MM.1S (cell line): ENCODE results near the gene TMEM218.

Experiments used
- DNase-seq: peaks from one replicate; pipeline ENCODE4 v3.0.0-alpha.2; 2015
- H2AFZ ChIP-seq: fragments of 300-600 bp; sonication (generic); 2 replicates; pipeline ENCODE4 v1.6.0; 2016; ENCODE audit warnings: antibody characterized with exemption, low read length
- H3F3A ChIP-seq: fragments of 300-600 bp; sonication (generic); 2 replicates; pipeline ENCODE4 v1.6.1; 2016; ENCODE audit warnings: mild to moderate bottlenecking, antibody characterized with exemption, low read length, moderate library complexity, mixed read lengths; ENCODE audit not compliant: insufficient read depth
- H3K27ac ChIP-seq: fragments of 300-600 bp; sonication (generic); 2 replicates; pipeline ENCODE4 v1.5.1; 2016; ENCODE audit warnings: mild to moderate bottlenecking, low read length
- H3K27me3 ChIP-seq: fragments of 300-600 bp; sonication (generic); replicated peaks from 2 replicates; pipeline ENCODE4 v1.6.0; 2016; ENCODE audit warnings: low read length; ENCODE audit not compliant: insufficient read depth
- H3K36me3 ChIP-seq: fragments of 300-600 bp; sonication (generic); replicated peaks from 2 replicates; pipeline ENCODE4 v1.6.1; 2016; ENCODE audit warnings: mild to moderate bottlenecking, low read length, mixed read lengths; ENCODE audit not compliant: insufficient read depth
- H3K4me1 ChIP-seq: fragments of 300-600 bp; sonication (generic); 2 replicates; pipeline ENCODE4 v1.6.1; 2016; ENCODE audit warnings: low read length, mixed read lengths
- H3K4me2 ChIP-seq: fragments of 300-600 bp; sonication (generic); 2 replicates; pipeline ENCODE4 v1.6.0; 2016; ENCODE audit warnings: low read depth, low read length
- H3K4me3 ChIP-seq: fragments of 300-600 bp; sonication (generic); 2 replicates; pipeline ENCODE4 v1.5.1; 2016; ENCODE audit warnings: low read length, mixed read lengths
- H3K79me2 ChIP-seq: fragments of 300-600 bp; sonication (generic); 2 replicates; pipeline ENCODE4 v1.6.1; 2016; ENCODE audit warnings: mixed run types, low read length, mixed read lengths
- H3K9ac ChIP-seq: fragments of 300-600 bp; sonication (generic); 2 replicates; pipeline ENCODE4 v1.6.1; 2016; ENCODE audit warnings: low read length, mixed read lengths
- H3K9me2 ChIP-seq: fragments of 300-600 bp; sonication (generic); replicated peaks from 2 replicates; pipeline ENCODE4 v1.6.1; 2016; ENCODE audit warnings: mild to moderate bottlenecking, low read length, mixed read lengths; ENCODE audit not compliant: insufficient read depth
- H3K9me3 ChIP-seq: fragments of 300-600 bp; sonication (generic); replicated peaks from 2 replicates; pipeline ENCODE4 v1.6.1; 2016; ENCODE audit warnings: mild to moderate bottlenecking, low read length, mixed read lengths; ENCODE audit not compliant: insufficient read depth
- H4K20me1 ChIP-seq: fragments of 300-600 bp; sonication (generic); 2 replicates; pipeline ENCODE4 v1.6.1; 2016; ENCODE audit warnings: mild to moderate bottlenecking, low read length, moderate library complexity, mixed read lengths; ENCODE audit not compliant: insufficient read depth
- EZH2 ChIP-seq: fragments of 300-600 bp; sonication (generic); optimal IDR thresholded peaks from 2 replicates; pipeline ENCODE3; 2017; ENCODE audit warnings: low read depth, mild to moderate bottlenecking, antibody characterized with exemption, low read length, mixed read lengths
- EZH2phosphoT487 ChIP-seq: fragments of 300-600 bp; sonication (generic); IDR thresholded peaks from 2 replicates; pipeline ENCODE4 v1.6.1; 2018; ENCODE audit warnings: antibody characterized with exemption, low read length
- TF ChIP-seq, protein P1 (sequence below): fragments of 300-600 bp; sonication (generic); IDR thresholded peaks from 2 replicates; pipeline ENCODE4 v1.5.1; 2016; ENCODE audit warnings: antibody characterized with exemption, low read length, mixed read lengths

The TMEM218 gene

DNA sequence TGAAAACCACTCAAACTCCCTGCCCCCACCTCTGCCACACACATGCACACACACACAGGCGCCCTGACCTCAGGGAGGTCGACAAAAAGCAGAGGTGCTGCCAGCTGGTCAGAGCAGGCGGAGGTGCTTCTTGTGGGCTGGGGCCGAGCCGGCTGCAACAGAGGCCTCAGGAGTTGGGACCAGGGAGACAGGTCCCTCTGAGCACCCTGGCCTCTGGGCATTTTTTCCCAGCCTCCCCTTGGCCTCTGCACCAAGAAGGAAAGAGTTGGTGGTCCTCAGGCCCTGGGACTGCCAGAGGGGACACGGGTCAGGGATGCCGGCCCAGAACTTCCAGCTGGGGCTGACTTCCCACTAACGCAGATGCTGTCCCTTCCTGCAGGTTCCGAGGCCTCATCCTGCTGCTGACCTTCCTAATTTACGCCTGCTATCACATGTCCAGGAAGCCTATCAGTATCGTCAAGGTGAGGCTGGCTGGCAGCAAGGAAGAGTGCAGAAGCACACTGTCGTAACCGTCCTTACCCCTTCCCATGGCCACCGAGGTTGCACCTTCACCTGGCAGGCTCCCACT lies 35.0 kb downstream of the TMEM218 start:
- Histone ChIP-seq H3K79me2 (no peaks in the 10 kb centered on the region), H3F3A (peaks cover 11% of the 10 kb centered on the region; the same call in 1 of the 2 replicates), H3K9me2 (no peaks in the 10 kb centered on the region), H4K20me1 (no peaks in the 10 kb centered on the region), H3K27ac (no peak overlapping the region), H3K9ac (no peak overlapping the region), H2AFZ (no peak overlapping the region), H3K9me3 (no peaks in the 10 kb centered on the region), H3K4me2 (no peak overlapping the region), H3K4me3 (no peak overlapping the region), H3K27me3 (no peaks in the 10 kb centered on the region), H3K36me3 (no peaks in the 10 kb centered on the region), H3K4me1 (peaks cover 20% of the 10 kb centered on the region)
- DNase-seq: no peak
- TF ChIP-seq EZH2: no peak
- TF ChIP-seq, protein P1, sequence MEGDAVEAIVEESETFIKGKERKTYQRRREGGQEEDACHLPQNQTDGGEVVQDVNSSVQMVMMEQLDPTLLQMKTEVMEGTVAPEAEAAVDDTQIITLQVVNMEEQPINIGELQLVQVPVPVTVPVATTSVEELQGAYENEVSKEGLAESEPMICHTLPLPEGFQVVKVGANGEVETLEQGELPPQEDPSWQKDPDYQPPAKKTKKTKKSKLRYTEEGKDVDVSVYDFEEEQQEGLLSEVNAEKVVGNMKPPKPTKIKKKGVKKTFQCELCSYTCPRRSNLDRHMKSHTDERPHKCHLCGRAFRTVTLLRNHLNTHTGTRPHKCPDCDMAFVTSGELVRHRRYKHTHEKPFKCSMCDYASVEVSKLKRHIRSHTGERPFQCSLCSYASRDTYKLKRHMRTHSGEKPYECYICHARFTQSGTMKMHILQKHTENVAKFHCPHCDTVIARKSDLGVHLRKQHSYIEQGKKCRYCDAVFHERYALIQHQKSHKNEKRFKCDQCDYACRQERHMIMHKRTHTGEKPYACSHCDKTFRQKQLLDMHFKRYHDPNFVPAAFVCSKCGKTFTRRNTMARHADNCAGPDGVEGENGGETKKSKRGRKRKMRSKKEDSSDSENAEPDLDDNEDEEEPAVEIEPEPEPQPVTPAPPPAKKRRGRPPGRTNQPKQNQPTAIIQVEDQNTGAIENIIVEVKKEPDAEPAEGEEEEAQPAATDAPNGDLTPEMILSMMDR: no peak
- no peak for TF ChIP-seq EZH2phosphoT487

DNA sequence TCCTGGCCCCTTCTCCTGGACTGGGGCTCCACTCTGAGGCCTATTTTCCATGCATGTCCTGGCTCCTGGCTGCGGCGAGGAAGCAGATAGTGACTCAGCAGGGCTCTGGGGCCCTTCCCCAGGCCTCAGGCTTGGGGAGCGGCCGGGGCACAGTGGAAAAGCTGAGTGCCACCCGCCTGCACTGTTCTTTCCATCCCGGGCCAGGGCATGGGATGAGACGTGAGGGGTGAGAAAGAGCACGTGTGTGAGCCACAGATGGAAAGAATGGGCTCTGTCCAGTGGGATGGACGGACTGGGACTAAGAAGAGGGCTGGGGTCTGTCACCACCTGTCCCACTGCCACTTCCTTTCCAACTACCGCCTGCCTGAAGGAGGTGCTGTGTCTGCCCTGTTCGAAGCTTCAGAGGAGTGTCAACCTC lies 35.5 kb downstream of the TMEM218 start:
- no peak overlapping the region for H3K27ac ChIP-seq
- H3K9me2 ChIP-seq: no peaks in the 10 kb centered on the region

DNA sequence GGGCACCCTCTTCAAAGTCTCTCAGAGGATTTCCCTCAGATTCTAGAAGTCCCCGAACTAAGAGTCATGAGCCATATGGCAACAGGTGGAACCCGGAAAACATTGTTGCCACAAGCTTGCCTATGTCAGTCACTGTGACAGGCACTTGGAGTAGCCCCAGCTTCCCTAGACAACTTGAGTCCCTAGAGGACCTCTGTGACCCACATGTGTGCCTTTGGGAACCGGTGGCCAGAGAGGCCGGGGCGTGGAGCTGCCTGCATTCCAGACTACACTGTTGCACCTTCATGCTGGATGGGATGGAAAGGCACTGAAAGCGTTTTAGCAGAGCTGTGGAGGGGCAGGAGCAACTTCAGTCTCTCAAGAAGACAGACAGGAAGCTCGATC lies 36.2 kb downstream of the TMEM218 start:
- no peaks in the 10 kb centered on the region for H3K36me3 ChIP-seq
- H3K79me2 ChIP-seq: no peaks in the 10 kb centered on the region
- H4K20me1 ChIP-seq: no peaks in the 10 kb centered on the region
- no peak overlapping the region for H3K4me3 ChIP-seq
- no peak overlapping the region for H3K27ac ChIP-seq
- no peak for TF ChIP-seq EZH2phosphoT487
- TF ChIP-seq, protein P1: no peak
- TF ChIP-seq EZH2: no peak
- no peaks in the 10 kb centered on the region for H3K9me3 ChIP-seq
- no peak for DNase-seq
- H3F3A ChIP-seq: peaks cover 11% of the 10 kb centered on the region; the same call in 1 of the 2 replicates
- no peaks in the 10 kb centered on the region for H3K9me2 ChIP-seq
- no peak overlapping the region for H3K4me2 ChIP-seq
- no peaks in the 10 kb centered on the region for H3K27me3 ChIP-seq
- H2AFZ ChIP-seq: no peak overlapping the region
- H3K4me1 ChIP-seq: peaks cover 32% of the 10 kb centered on the region
- no peak overlapping the region for H3K9ac ChIP-seq

More for the DNA sequence above, 35.5 kb downstream of the TMEM218 start:
- H2AFZ ChIP-seq: no peak overlapping the region
- no peak for DNase-seq
- H3K9me3 ChIP-seq: no peaks in the 10 kb centered on the region
- H3K27me3 ChIP-seq: no peaks in the 10 kb centered on the region
- H3K4me2 ChIP-seq: no peak overlapping the region
- H3K4me3 ChIP-seq: no peak overlapping the region
- no peaks in the 10 kb centered on the region for H3K79me2 ChIP-seq
- H4K20me1 ChIP-seq: no peaks in the 10 kb centered on the region
- peaks cover 11% of the 10 kb centered on the region; the same call in 1 of the 2 replicates for H3F3A ChIP-seq
- no peak overlapping the region for H3K9ac ChIP-seq
- peaks cover 25% of the 10 kb centered on the region for H3K4me1 ChIP-seq
- H3K36me3 ChIP-seq: no peaks in the 10 kb centered on the region
- TF ChIP-seq EZH2 (no peak), EZH2phosphoT487 (no peak)
- TF ChIP-seq, protein P1: no peak
